HEK293 (cell line): ENCODE results near the gene CD2BP2.
A peak's percentile ranks its signal among the peaks of the same experiment; 100 is the strongest.

Experiments used
- CTCF ChIA-PET: fragments of 350-600 bp; formaldehyde crosslinking; extraction: SDS; loops from one replicate; lab custom pipeline; 2021; ENCODE audit warnings: antibody characterized with exemption; lab: Yijun Ruan, JAX
- POLR2A ChIA-PET: fragments of 300-600 bp; formaldehyde crosslinking; extraction: SDS; loops from one replicate; lab custom pipeline; 2020; ENCODE audit warnings: antibody characterized with exemption, inconsistent platforms; lab: Yijun Ruan, JAX
- H3K27ac ChIP-seq: fragments of 200-500 bp; sonication (Bioruptor generic); 2 replicates; pipeline ENCODE4 v1.5.1; 2014; ENCODE audit warnings: low read depth, low read length, control low read depth, inconsistent platforms; ENCODE audit errors: extremely low read depth
- H3K36me3 ChIP-seq, 2 experiments: fragments of 200-500 bp in 1 of 2; sonication (Bioruptor generic) in 1 of 2; 1 replicate in 1 of 2; 2 replicates in 1 of 2; pipeline ENCODE4 v1.5.1; 2014 to 2017; ENCODE audit warnings: inconsistent platforms in 2 of 2, low read length in 2 of 2; ENCODE audit not compliant: control insufficient read depth in 2 of 2, insufficient read depth in 1 of 2
- H3K4me1 ChIP-seq: fragments of 200-500 bp; sonication (Bioruptor generic); 2 replicates; pipeline ENCODE4 v1.5.1; 2014; ENCODE audit warnings: mild to moderate bottlenecking, low read length, inconsistent platforms; ENCODE audit not compliant: control insufficient read depth, insufficient read depth
- H3K4me3 ChIP-seq: 2 replicates; pipeline ENCODE4 v1.5.1; 2011; ENCODE audit warnings: low read depth, mild to moderate bottlenecking, control low read depth, low read length, moderate library complexity
- H3K9me3 ChIP-seq: fragments of 200-500 bp; sonication (Bioruptor generic); 2 replicates; pipeline ENCODE4 v1.5.1; 2014; ENCODE audit warnings: low read depth, low read length, inconsistent platforms; ENCODE audit not compliant: control insufficient read depth, insufficient read depth
- GLIS1 ChIP-seq: fragments of 450-650 bp; formaldehyde crosslinking; IDR thresholded peaks from 2 replicates; pipeline ENCODE4 v1.5.1; 2016; ENCODE audit warnings: missing biosample characterization, missing genetic modification characterization
- GLIS2 ChIP-seq: fragments of 450-650 bp; formaldehyde crosslinking; IDR thresholded peaks from 2 replicates; pipeline ENCODE4 v1.5.1; 2016; ENCODE audit warnings: missing biosample characterization, missing genetic modification characterization
- HOXC10 ChIP-seq: sonication (generic); formaldehyde crosslinking; IDR thresholded peaks from 2 replicates; pipeline ENCODE4 v1.8.1; 2023; ENCODE audit warnings: mild to moderate bottlenecking, missing genetic modification reagents
- IKZF3 ChIP-seq: fragments of 450-650 bp; IDR thresholded peaks from 2 replicates; pipeline ENCODE4 v1.5.0; 2018; ENCODE audit warnings: missing biosample characterization, mild to moderate bottlenecking, missing genetic modification characterization, moderate library complexity
- KLF16 ChIP-seq: fragments of 450-650 bp; formaldehyde crosslinking; IDR thresholded peaks from 2 replicates; pipeline ENCODE4 v1.5.1; 2017; ENCODE audit warnings: missing biosample characterization, missing genetic modification characterization
- SCRT2 ChIP-seq: fragments of 450-650 bp; formaldehyde crosslinking; IDR thresholded peaks from 2 replicates; pipeline ENCODE4 v1.5.1; 2016; ENCODE audit warnings: missing biosample characterization, missing genetic modification characterization
- SETDB1 ChIP-seq: IDR thresholded peaks from one replicate; pipeline ENCODE4 v1.6.1; 2017; ENCODE audit warnings: mild to moderate bottlenecking, low read length, moderate library complexity, mixed read lengths; ENCODE audit not compliant: insufficient read length
- SP7 ChIP-seq: fragments of 450-650 bp; formaldehyde crosslinking; IDR thresholded peaks from 2 replicates; pipeline ENCODE4 v1.5.1; 2016; ENCODE audit warnings: missing biosample characterization, missing genetic modification characterization
- ZBTB1 ChIP-seq: fragments of 450-650 bp; formaldehyde crosslinking; IDR thresholded peaks from 2 replicates; pipeline ENCODE4 v1.5.1; 2016; ENCODE audit warnings: missing biosample characterization, missing genetic modification characterization
- ZBTB8A ChIP-seq: fragments of 450-650 bp; formaldehyde crosslinking; IDR thresholded peaks from 2 replicates; pipeline ENCODE4 v1.5.1; 2016; ENCODE audit warnings: missing biosample characterization, missing genetic modification characterization
- ZEB2 ChIP-seq: fragments of 450-650 bp; formaldehyde crosslinking; IDR thresholded peaks from 2 replicates; pipeline ENCODE4 v1.5.1; 2016; ENCODE audit warnings: missing biosample characterization, missing genetic modification characterization
- ZIC2 ChIP-seq: fragments of 450-650 bp; formaldehyde crosslinking; IDR thresholded peaks from 2 replicates; pipeline ENCODE4 v1.5.1; 2016; ENCODE audit warnings: missing biosample characterization, missing genetic modification characterization
- ZNF138 ChIP-seq: fragments of 450-650 bp; formaldehyde crosslinking; IDR thresholded peaks from 2 replicates; pipeline ENCODE4 v1.5.1; 2016; ENCODE audit warnings: missing biosample characterization, missing genetic modification characterization, borderline replicate concordance
- ZNF175 ChIP-seq: fragments of 450-650 bp; formaldehyde crosslinking; IDR thresholded peaks from 2 replicates; pipeline ENCODE4 v1.5.1; 2016; ENCODE audit warnings: missing biosample characterization, missing genetic modification characterization
- ZNF2 ChIP-seq: fragments of 450-650 bp; formaldehyde crosslinking; IDR thresholded peaks from 2 replicates; pipeline ENCODE4 v1.5.1; 2016; ENCODE audit warnings: missing biosample characterization, missing genetic modification characterization
- ZNF202 ChIP-seq: fragments of 450-650 bp; formaldehyde crosslinking; IDR thresholded peaks from 2 replicates; pipeline ENCODE4 v1.5.1; 2016; ENCODE audit warnings: missing biosample characterization, missing genetic modification characterization, borderline replicate concordance
- ZNF214 ChIP-seq: fragments of 450-650 bp; formaldehyde crosslinking; IDR thresholded peaks from 2 replicates; pipeline ENCODE4 v1.5.1; 2017; ENCODE audit warnings: missing biosample characterization, mild to moderate bottlenecking, missing genetic modification characterization, borderline replicate concordance
- ZNF311 ChIP-seq: fragments of 450-650 bp; formaldehyde crosslinking; IDR thresholded peaks from 2 replicates; pipeline ENCODE4 v1.5.1; 2017; ENCODE audit warnings: missing biosample characterization, missing genetic modification characterization, borderline replicate concordance
- ZNF398 ChIP-seq: fragments of 450-650 bp; formaldehyde crosslinking; IDR thresholded peaks from 2 replicates; pipeline ENCODE4 v1.5.1; 2017; ENCODE audit warnings: missing biosample characterization, missing genetic modification characterization
- ZNF433 ChIP-seq: fragments of 450-650 bp; formaldehyde crosslinking; IDR thresholded peaks from 2 replicates; pipeline ENCODE4 v1.5.1; 2016; ENCODE audit warnings: missing biosample characterization, missing genetic modification characterization, low read depth
- ZNF449 ChIP-seq: fragments of 450-650 bp; formaldehyde crosslinking; IDR thresholded peaks from 2 replicates; pipeline ENCODE4 v1.5.1; 2017; ENCODE audit warnings: missing biosample characterization, mild to moderate bottlenecking, missing genetic modification characterization, moderate library complexity
- ZNF571 ChIP-seq: fragments of 450-650 bp; formaldehyde crosslinking; IDR thresholded peaks from 2 replicates; pipeline ENCODE4 v1.5.0; 2017; ENCODE audit warnings: missing biosample characterization, missing genetic modification characterization
- ZNF623 ChIP-seq: fragments of 450-650 bp; formaldehyde crosslinking; IDR thresholded peaks from 2 replicates; pipeline ENCODE4 v1.5.1; 2016; ENCODE audit warnings: missing biosample characterization, missing genetic modification characterization
- ZNF660 ChIP-seq: fragments of 450-650 bp; IDR thresholded peaks from 2 replicates; pipeline ENCODE4 v1.5.1; 2018; ENCODE audit warnings: missing biosample characterization, mild to moderate bottlenecking, missing genetic modification characterization
- ZNF677 ChIP-seq: fragments of 450-650 bp; IDR thresholded peaks from 2 replicates; pipeline ENCODE4 v1.5.0; 2018; ENCODE audit warnings: missing biosample characterization, mild to moderate bottlenecking, missing genetic modification characterization, moderate library complexity
- ZNF791 ChIP-seq: fragments of 450-650 bp; formaldehyde crosslinking; IDR thresholded peaks from 2 replicates; pipeline ENCODE4 v1.5.1; 2016; ENCODE audit warnings: missing biosample characterization, missing genetic modification characterization
- ZNF837 ChIP-seq: fragments of 450-650 bp; formaldehyde crosslinking; IDR thresholded peaks from 2 replicates; pipeline ENCODE4 v1.5.1; 2016; ENCODE audit warnings: missing biosample characterization, missing genetic modification characterization
- TF ChIP-seq, protein P1 (sequence below): fragments of 450-650 bp; formaldehyde crosslinking; IDR thresholded peaks from 2 replicates; pipeline ENCODE4 v1.5.1; 2016; ENCODE audit warnings: missing biosample characterization, missing genetic modification characterization

CD2BP2 gene

DNA sequence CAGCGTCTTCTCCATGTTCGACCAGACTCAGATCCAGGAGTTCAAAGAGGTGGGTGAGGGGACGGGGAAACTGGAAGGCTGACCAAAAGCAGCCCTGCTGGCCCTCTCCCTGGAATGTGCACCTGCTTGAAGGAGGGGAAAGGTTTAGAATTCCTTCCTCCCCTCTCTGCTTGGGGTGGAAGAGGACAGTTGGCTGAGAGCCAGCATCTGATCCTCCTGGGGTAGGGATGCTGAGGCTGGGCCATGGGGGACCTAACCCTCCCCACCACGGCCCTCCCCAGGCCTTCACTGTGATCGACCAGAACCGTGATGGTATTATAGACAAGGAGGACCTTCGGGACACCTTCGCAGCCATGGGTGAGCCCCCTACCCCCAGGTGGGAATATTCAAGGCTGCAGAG, 20.8 kb upstream of the CD2BP2 start:
- Histone ChIP-seq H3K4me1 (peaks cover 7% of the 10 kb centered on the region), H3K36me3 (peaks cover 0 to 8% of the 10 kb centered on the region in 2 experiments; a peak in 1 of 3 replicates), H3K9me3 (no peaks in the 10 kb centered on the region), H3K4me3 (no peak overlapping the region), H3K27ac (no peak overlapping the region)
- ChIA-PET CTCF (interaction anchor here (0.5 to 2.1 kb wide), 2 partner anchors 34 to 216 kb away, joined by 3 to 10 read pairs; no protein-coding TSS in a partner anchor), POLR2A (interaction anchor here (3.2 kb wide), 1 partner anchor 20 kb away, joined by 19 read pairs; the partner anchor contains the start of gene ZNF48)
- TF ChIP-seq, protein P1, sequence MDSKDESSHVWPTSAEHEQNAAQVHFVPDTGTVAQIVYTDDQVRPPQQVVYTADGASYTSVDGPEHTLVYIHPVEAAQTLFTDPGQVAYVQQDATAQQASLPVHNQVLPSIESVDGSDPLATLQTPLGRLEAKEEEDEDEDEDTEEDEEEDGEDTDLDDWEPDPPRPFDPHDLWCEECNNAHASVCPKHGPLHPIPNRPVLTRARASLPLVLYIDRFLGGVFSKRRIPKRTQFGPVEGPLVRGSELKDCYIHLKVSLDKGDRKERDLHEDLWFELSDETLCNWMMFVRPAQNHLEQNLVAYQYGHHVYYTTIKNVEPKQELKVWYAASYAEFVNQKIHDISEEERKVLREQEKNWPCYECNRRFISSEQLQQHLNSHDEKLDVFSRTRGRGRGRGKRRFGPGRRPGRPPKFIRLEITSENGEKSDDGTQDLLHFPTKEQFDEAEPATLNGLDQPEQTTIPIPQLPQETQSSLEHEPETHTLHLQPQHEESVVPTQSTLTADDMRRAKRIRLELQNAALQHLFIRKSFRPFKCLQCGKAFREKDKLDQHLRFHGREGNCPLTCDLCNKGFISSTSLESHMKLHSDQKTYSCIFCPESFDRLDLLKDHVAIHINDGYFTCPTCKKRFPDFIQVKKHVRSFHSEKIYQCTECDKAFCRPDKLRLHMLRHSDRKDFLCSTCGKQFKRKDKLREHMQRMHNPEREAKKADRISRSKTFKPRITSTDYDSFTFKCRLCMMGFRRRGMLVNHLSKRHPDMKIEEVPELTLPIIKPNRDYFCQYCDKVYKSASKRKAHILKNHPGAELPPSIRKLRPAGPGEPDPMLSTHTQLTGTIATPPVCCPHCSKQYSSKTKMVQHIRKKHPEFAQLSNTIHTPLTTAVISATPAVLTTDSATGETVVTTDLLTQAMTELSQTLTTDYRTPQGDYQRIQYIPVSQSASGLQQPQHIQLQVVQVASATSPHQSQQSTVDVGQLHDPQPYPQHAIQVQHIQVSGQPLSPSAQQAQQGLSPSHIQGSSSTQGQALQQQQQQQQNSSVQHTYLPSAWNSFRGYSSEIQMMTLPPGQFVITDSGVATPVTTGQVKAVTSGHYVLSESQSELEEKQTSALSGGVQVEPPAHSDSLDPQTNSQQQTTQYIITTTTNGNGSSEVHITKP (tag by site-specific recombination), result peak; percentile 58
- TF ChIP-seq ZNF677 (tag by site-specific recombination) (no peak), GLIS1 (tag by site-specific recombination) (0 out of 2 replicates have a peak, but pooled peaks have one; percentile 40), ZNF791 (tag by site-specific recombination) (no peak), GLIS2 (tag by site-specific recombination) (0 out of 2 replicates have a peak, but pooled peaks have one; percentile 12), ZNF398 (tag by site-specific recombination) (peak; percentile 35; the same call in 1 of the 2 replicates), ZBTB1 (tag by site-specific recombination) (no peak)

- Histone ChIP-seq H3K36me3 (no peaks in the 10 kb centered on the region), H3K9me3 (no peaks in the 10 kb centered on the region), H3K4me1 (peaks cover 7% of the 10 kb centered on the region), H3K27ac (no peak within 1 kb of the TSS), H3K4me3 (no peak within 1 kb of the TSS)
- ChIA-PET POLR2A (interaction anchor here (0.7 kb wide), 1 partner anchor 10 kb away, joined by 4 read pairs; no protein-coding TSS in a partner anchor), CTCF (interaction anchor here (2.1 kb wide), 1 partner anchor 35 kb away, joined by 10 read pairs; no protein-coding TSS in a partner anchor)
- TF ChIP-seq ZNF660 (tag by site-specific recombination) (no peak), ZBTB8A (tag by site-specific recombination) (peak; percentile 33; the same call in 1 of the 2 replicates), ZNF623 (tag by site-specific recombination) (no peak), ZNF837 (tag by site-specific recombination) (no peak), ZNF202 (tag by site-specific recombination) (no peak), ZNF214 (tag by site-specific recombination) (no peak), ZNF175 (no peak), ZIC2 (tag by site-specific recombination) (peak; percentile 94), SETDB1 (no peak), KLF16 (tag by site-specific recombination) (no peak), SP7 (tag by site-specific recombination) (no peak), ZNF2 (tag by site-specific recombination) (no peak), ZNF571 (no peak), SCRT2 (no peak), HOXC10 (CRISPR knock-in tag) (no peak), ZEB2 (tag by site-specific recombination) (no peak), IKZF3 (no peak), ZNF449 (tag by site-specific recombination) (no peak), ZNF433 (tag by site-specific recombination) (no peak), ZNF311 (tag by site-specific recombination) (no peak), GLIS1 (tag by site-specific recombination) (peak; percentile 63), ZNF138 (tag by site-specific recombination) (no peak)
Measured at GRCh38 chr16:30374538-30374937, 19.4 kb upstream of the CD2BP2 start, which contains the start of gene MYL11. MYL11 (plus strand) TSS chr16:30374802; CDS start chr16:30374858, 56 bp downstream.
